Adrenal gland (tissue), 5 donors: ENCODE results near the gene RPTOR.

Experiments used
- POLR2A ChIP-seq, 2 donors: fragments of 450-650 bp; IDR thresholded peaks; one replicate each; pipeline ENCODE4 v1.6.1; 2017; ENCODE audit warnings: antibody characterized with exemption in 2 of 2, mild to moderate bottlenecking in 2 of 2, moderate library complexity in 1 of 2
- TF ChIP-seq, protein P1 (sequence below), 6 experiments: fragments of 450-650 bp in 4 of 6; fragments of 200-600 bp in 2 of 6; sonication (generic) in 1 of 6; IDR thresholded peaks; 1 replicate in 5 of 6; 2 replicates in 1 of 6; pipeline versions ENCODE4 v1.5.1 to v1.8.0; 2016 to 2021; ENCODE audit warnings: antibody characterized with exemption in 6 of 6, mild to moderate bottlenecking in 2 of 6, moderate library complexity in 1 of 6
- donor health status: DM: no; HTN: no; CAD: no.

DNA sequence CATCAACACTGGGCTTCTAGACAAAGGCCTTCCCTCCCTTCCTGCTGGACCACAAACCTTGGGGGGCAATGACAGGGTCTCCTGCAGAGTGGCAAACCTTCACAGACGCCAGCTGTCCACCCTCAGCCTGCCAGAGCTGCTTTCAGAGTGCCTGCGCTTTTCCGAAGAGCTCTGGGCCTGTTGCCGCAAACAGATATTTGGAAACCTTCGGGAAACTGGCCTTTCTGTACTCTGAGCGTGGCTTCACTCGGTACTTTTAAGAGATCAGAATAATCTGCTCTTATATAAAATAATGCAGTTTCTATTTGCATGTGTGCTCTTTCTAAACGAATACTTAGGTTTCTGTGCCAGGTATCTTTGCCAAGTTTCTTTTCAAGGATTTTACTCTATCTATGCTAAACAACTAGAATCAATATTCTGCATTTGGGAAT, 294.9 kb downstream of the RPTOR start:
- TF ChIP-seq, protein P1, sequence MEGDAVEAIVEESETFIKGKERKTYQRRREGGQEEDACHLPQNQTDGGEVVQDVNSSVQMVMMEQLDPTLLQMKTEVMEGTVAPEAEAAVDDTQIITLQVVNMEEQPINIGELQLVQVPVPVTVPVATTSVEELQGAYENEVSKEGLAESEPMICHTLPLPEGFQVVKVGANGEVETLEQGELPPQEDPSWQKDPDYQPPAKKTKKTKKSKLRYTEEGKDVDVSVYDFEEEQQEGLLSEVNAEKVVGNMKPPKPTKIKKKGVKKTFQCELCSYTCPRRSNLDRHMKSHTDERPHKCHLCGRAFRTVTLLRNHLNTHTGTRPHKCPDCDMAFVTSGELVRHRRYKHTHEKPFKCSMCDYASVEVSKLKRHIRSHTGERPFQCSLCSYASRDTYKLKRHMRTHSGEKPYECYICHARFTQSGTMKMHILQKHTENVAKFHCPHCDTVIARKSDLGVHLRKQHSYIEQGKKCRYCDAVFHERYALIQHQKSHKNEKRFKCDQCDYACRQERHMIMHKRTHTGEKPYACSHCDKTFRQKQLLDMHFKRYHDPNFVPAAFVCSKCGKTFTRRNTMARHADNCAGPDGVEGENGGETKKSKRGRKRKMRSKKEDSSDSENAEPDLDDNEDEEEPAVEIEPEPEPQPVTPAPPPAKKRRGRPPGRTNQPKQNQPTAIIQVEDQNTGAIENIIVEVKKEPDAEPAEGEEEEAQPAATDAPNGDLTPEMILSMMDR (IDR thresholded peaks at IDR 0.05): no peak
- TF ChIP-seq POLR2A (IDR thresholded peaks at IDR 0.05): no peak
